ENCODE data around the gene CNPY3.

Gene CNPY3

DNA sequence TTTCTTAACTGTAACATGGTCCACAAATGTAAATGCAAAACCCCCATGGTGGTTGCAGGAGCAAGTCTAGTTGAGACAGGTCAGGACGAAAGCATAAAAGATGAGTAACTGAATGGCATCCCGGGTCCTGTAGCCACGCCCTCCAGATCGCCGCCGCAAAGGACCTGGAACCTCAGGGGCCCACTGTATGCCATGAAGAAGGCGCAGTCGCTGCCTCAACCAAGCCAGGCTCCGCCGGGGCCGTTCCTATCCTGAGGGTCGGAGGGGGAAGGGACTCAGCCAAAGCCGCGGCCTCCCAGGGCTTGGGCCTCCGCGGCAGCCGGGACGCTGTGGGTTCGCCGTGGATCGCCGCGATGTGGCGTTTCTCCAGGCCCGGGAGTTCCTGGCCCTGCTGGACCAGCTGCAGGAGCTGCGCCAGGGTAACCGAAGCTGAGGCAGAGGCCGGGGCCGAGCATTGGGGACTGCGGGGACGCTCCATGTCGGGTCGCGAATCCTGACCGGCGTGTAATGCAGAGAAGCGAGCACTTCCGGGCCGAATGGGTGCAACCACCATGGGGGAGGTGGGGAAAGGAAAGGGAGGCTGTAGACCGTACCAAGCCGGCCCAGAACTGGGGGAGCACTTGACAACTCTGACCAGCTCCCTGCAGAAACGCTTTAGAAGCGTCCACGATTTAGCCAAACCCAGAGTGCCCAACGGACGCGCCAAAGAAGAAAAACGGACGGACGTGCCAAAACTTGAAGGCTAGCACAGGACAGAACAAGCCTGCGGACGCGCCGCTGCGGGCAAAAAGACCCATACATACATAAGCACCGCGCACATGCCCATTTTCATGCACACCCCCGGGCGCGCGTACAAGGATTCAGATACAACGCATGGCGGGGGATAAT, 38.7 kb upstream of the CNPY3 start (continued):
- TF ChIP-seq, protein P1, sequence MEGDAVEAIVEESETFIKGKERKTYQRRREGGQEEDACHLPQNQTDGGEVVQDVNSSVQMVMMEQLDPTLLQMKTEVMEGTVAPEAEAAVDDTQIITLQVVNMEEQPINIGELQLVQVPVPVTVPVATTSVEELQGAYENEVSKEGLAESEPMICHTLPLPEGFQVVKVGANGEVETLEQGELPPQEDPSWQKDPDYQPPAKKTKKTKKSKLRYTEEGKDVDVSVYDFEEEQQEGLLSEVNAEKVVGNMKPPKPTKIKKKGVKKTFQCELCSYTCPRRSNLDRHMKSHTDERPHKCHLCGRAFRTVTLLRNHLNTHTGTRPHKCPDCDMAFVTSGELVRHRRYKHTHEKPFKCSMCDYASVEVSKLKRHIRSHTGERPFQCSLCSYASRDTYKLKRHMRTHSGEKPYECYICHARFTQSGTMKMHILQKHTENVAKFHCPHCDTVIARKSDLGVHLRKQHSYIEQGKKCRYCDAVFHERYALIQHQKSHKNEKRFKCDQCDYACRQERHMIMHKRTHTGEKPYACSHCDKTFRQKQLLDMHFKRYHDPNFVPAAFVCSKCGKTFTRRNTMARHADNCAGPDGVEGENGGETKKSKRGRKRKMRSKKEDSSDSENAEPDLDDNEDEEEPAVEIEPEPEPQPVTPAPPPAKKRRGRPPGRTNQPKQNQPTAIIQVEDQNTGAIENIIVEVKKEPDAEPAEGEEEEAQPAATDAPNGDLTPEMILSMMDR (tag by site-specific recombination; IDR thresholded peaks at IDR 0.05): peak; percentile 51; the same call in 1 of the 2 replicates
- TF ChIP-seq, protein P2, sequence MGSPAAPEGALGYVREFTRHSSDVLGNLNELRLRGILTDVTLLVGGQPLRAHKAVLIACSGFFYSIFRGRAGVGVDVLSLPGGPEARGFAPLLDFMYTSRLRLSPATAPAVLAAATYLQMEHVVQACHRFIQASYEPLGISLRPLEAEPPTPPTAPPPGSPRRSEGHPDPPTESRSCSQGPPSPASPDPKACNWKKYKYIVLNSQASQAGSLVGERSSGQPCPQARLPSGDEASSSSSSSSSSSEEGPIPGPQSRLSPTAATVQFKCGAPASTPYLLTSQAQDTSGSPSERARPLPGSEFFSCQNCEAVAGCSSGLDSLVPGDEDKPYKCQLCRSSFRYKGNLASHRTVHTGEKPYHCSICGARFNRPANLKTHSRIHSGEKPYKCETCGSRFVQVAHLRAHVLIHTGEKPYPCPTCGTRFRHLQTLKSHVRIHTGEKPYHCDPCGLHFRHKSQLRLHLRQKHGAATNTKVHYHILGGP (tag by site-specific recombination; IDR thresholded peaks at IDR 0.05): no peak
- peak; percentile 91 for TF ChIP-seq ZNF24 (tag by site-specific recombination; IDR thresholded peaks at IDR 0.05)
- TF ChIP-seq, protein P3, sequence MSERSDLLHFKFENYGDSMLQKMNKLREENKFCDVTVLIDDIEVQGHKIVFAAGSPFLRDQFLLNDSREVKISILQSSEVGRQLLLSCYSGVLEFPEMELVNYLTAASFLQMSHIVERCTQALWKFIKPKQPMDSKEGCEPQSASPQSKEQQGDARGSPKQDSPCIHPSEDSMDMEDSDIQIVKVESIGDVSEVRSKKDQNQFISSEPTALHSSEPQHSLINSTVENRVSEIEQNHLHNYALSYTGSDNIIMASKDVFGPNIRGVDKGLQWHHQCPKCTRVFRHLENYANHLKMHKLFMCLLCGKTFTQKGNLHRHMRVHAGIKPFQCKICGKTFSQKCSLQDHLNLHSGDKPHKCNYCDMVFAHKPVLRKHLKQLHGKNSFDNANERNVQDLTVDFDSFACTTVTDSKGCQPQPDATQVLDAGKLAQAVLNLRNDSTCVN (tag by site-specific recombination; optimal IDR thresholded peaks at IDR 0.05): peak; percentile 94
- TF ChIP-seq, protein P4, sequence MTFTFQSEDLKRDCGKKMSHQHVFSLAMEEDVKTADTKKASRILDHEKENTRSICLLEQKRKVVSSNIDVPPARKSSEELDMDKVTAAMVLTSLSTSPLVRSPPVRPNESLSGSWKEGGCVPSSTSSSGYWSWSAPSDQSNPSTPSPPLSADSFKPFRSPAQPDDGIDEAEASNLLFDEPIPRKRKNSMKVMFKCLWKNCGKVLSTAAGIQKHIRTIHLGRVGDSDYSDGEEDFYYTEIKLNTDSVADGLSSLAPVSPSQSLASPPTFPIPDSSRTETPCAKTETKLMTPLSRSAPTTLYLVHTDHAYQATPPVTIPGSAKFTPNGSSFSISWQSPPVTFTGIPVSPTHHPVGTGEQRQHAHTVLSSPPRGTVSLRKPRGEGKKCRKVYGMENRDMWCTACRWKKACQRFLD (tag by site-specific recombination; IDR thresholded peaks at IDR 0.05): no peak
- no peak for TF ChIP-seq ZNF529 (tag by site-specific recombination; IDR thresholded peaks at IDR 0.05; ENCODE audit: insufficient replicate concordance)
- TF ChIP-seq ZNF626 (tag by site-specific recombination; IDR thresholded peaks at IDR 0.05): no peak
- TF ChIP-seq ZNF747 (tag by site-specific recombination; IDR thresholded peaks at IDR 0.05): no peak
- TF ChIP-seq, protein P5, sequence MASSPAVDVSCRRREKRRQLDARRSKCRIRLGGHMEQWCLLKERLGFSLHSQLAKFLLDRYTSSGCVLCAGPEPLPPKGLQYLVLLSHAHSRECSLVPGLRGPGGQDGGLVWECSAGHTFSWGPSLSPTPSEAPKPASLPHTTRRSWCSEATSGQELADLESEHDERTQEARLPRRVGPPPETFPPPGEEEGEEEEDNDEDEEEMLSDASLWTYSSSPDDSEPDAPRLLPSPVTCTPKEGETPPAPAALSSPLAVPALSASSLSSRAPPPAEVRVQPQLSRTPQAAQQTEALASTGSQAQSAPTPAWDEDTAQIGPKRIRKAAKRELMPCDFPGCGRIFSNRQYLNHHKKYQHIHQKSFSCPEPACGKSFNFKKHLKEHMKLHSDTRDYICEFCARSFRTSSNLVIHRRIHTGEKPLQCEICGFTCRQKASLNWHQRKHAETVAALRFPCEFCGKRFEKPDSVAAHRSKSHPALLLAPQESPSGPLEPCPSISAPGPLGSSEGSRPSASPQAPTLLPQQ (tag by site-specific recombination; IDR thresholded peaks at IDR 0.05): peak; percentile 98
- TF ChIP-seq BCL11B (tag by site-specific recombination; IDR thresholded peaks at IDR 0.05; ENCODE audit: low read depth): peak; percentile 80
- TF ChIP-seq, protein P6, sequence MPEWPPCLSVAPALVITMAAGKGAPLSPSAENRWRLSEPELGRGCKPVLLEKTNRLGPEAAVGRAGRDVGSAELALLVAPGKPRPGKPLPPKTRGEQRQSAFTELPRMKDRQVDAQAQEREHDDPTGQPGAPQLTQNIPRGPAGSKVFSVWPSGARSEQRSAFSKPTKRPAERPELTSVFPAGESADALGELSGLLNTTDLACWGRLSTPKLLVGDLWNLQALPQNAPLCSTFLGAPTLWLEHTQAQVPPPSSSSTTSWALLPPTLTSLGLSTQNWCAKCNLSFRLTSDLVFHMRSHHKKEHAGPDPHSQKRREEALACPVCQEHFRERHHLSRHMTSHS (tag by site-specific recombination; IDR thresholded peaks at IDR 0.05): no peak
- TF ChIP-seq ZIC2 (tag by site-specific recombination; IDR thresholded peaks at IDR 0.05): peak; percentile 35; the same call in 1 of the 2 replicates
- peak; percentile 95 for TF ChIP-seq ZNF792 (tag by site-specific recombination; IDR thresholded peaks at IDR 0.05)
- no peak for TF ChIP-seq ZNF549 (tag by site-specific recombination; IDR thresholded peaks at IDR 0.05)
- TF ChIP-seq ZNF610 (tag by site-specific recombination; IDR thresholded peaks at IDR 0.05; ENCODE audit: borderline replicate concordance): peak; percentile 91
- TF ChIP-seq, protein P7, sequence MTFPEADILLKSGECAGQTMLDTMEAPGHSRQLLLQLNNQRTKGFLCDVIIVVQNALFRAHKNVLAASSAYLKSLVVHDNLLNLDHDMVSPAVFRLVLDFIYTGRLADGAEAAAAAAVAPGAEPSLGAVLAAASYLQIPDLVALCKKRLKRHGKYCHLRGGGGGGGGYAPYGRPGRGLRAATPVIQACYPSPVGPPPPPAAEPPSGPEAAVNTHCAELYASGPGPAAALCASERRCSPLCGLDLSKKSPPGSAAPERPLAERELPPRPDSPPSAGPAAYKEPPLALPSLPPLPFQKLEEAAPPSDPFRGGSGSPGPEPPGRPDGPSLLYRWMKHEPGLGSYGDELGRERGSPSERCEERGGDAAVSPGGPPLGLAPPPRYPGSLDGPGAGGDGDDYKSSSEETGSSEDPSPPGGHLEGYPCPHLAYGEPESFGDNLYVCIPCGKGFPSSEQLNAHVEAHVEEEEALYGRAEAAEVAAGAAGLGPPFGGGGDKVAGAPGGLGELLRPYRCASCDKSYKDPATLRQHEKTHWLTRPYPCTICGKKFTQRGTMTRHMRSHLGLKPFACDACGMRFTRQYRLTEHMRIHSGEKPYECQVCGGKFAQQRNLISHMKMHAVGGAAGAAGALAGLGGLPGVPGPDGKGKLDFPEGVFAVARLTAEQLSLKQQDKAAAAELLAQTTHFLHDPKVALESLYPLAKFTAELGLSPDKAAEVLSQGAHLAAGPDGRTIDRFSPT (tag by site-specific recombination; IDR thresholded peaks at IDR 0.05): peak; percentile 50; the same call in 1 of the 2 replicates
- no peak for TF ChIP-seq ZFP41 (tag by site-specific recombination; IDR thresholded peaks at IDR 0.05; ENCODE audit: borderline replicate concordance)
- TF ChIP-seq ZNF621 (tag by site-specific recombination; IDR thresholded peaks at IDR 0.05): no peak
- TF ChIP-seq, protein P8, sequence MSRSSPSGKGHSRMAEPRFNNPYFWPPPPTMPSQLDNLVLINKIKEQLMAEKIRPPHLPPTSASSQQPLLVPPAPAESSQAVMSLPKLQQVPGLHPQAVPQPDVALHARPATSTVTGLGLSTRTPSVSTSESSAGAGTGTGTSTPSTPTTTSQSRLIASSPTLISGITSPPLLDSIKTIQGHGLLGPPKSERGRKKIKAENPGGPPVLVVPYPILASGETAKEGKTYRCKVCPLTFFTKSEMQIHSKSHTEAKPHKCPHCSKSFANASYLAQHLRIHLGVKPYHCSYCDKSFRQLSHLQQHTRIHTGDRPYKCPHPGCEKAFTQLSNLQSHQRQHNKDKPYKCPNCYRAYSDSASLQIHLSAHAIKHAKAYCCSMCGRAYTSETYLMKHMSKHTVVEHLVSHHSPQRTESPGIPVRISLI (tag by site-specific recombination; IDR thresholded peaks at IDR 0.05): no peak
- TF ChIP-seq, protein P9, sequence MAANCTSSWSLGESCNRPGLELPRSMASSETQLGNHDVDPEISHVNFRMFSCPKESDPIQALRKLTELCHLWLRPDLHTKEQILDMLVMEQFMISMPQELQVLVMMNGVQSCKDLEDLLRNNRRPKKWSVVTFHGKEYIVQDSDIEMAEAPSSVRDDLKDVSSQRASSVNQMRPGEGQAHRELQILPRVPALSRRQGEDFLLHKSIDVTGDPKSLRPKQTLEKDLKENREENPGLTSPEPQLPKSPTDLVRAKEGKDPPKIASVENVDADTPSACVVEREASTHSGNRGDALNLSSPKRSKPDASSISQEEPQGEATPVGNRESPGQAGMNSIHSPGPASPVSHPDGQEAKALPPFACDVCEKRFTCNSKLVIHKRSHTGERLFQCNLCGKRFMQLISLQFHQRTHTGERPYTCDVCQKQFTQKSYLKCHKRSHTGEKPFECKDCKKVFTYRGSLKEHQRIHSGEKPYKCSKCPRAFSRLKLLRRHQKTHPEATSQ (tag by site-specific recombination; IDR thresholded peaks at IDR 0.05): peak; percentile 95
- no peak for TF ChIP-seq ZNF701 (tag by site-specific recombination; IDR thresholded peaks at IDR 0.05)
- no peak for TF ChIP-seq ZNF174 (tag by site-specific recombination; IDR thresholded peaks at IDR 0.05)
- no peak for TF ChIP-seq GLI2 (tag by site-specific recombination; IDR thresholded peaks at IDR 0.05; ENCODE audit: borderline replicate concordance, low read depth)
- no peak for TF ChIP-seq ZNF521 (tag by site-specific recombination; IDR thresholded peaks at IDR 0.05)
- peak; percentile 85 for TF ChIP-seq SP7 (tag by site-specific recombination; IDR thresholded peaks at IDR 0.05)
